Liver (tissue), 9 donors: ENCODE data around the gene CLPTM1L. TPM values are rescaled to one million over a fixed set of nuclear protein-coding genes. Genes with fewer than 3 reads are reported as not detected.
"Not testable (repeated sequence)": the region's sequence is repeated elsewhere in the genome, so short reads cannot be mapped to it uniquely, and the experiment has no call there.

Source experiments
- DNase-seq: peaks from one replicate; pipeline ENCODE4 v3.0.0-alpha.2; 2017; ENCODE audit warnings: low spot score
- H3K27ac ChIP-seq, 2 donors: one replicate each; pipeline ENCODE4 v1.7.0; 2013; ENCODE audit warnings: inconsistent platforms in 2 of 2, low read length in 2 of 2, control low read depth in 1 of 2, low read depth in 1 of 2, mild to moderate bottlenecking in 1 of 2
- H3K27me3 ChIP-seq, 4 donors: one replicate each; pipeline versions ENCODE4 v1.6.1 to v1.7.0; 2013; ENCODE audit warnings: low read length in 3 of 4, inconsistent platforms in 1 of 4, mild to moderate bottlenecking in 1 of 4, moderate library complexity in 1 of 4; ENCODE audit not compliant: control insufficient read depth in 4 of 4, insufficient read depth in 4 of 4
- H3K36me3 ChIP-seq, 4 donors: one replicate each; pipeline versions ENCODE4 v1.6.1 to v1.7.0; 2013; ENCODE audit warnings: low read length in 3 of 4, mild to moderate bottlenecking in 3 of 4, low read depth in 1 of 4, moderate library complexity in 1 of 4; ENCODE audit not compliant: control insufficient read depth in 4 of 4, insufficient read depth in 3 of 4
- H3K4me1 ChIP-seq, 4 donors: one replicate each; pipeline versions ENCODE4 v1.6.1 to v1.7.0; 2013; ENCODE audit warnings: low read length in 3 of 4, mild to moderate bottlenecking in 3 of 4, moderate library complexity in 1 of 4; ENCODE audit not compliant: control insufficient read depth in 4 of 4, insufficient read depth in 4 of 4
- H3K4me3 ChIP-seq, 3 donors: one replicate each; pipeline versions ENCODE4 v1.6.1 to v1.7.0; 2013; ENCODE audit warnings: low read length in 3 of 3, control low read depth in 1 of 3, low read depth in 1 of 3, mild to moderate bottlenecking in 1 of 3
- H3K9ac ChIP-seq, 2 donors: one replicate each; pipeline ENCODE4 v1.7.0; 2013; ENCODE audit warnings: low read length in 2 of 2, mild to moderate bottlenecking in 2 of 2, moderate library complexity in 2 of 2, control low read depth in 1 of 2, low read depth in 1 of 2
- H3K9me3 ChIP-seq, 4 donors: one replicate each; pipeline versions ENCODE4 v1.6.1 to v1.7.0; 2013; ENCODE audit warnings: low read length in 3 of 4; ENCODE audit not compliant: control insufficient read depth in 4 of 4
- CTCF ChIP-seq: fragments of 150-350 bp; IDR thresholded peaks from 2 replicates; pipeline ENCODE4 v1.5.1; 2017; ENCODE audit warnings: improper control_type of control experiment, low read depth, low read length; ENCODE audit not compliant: missing input control
- FOXA1 ChIP-seq: IDR thresholded peaks from 2 replicates; pipeline ENCODE4 v1.6.1; 2016; ENCODE audit warnings: antibody characterized with exemption
- FOXA2 ChIP-seq: IDR thresholded peaks from 2 replicates; pipeline ENCODE4 v1.6.1; 2016; ENCODE audit warnings: antibody characterized with exemption
- GABPA ChIP-seq, 2 donors: IDR thresholded peaks in 1 of 2; conservative IDR thresholded peaks in 1 of 2; 2 replicates each; pipeline ENCODE4 v1.6.1; 2016; ENCODE audit warnings: antibody characterized with exemption in 2 of 2, mild to moderate bottlenecking in 1 of 2, moderate library complexity in 1 of 2
- HNF4A ChIP-seq, 2 donors: conservative IDR thresholded peaks; 2 replicates each; pipeline ENCODE4 v1.6.1; 2016; ENCODE audit warnings: antibody characterized with exemption in 2 of 2, mild to moderate bottlenecking in 2 of 2
- NR2F2 ChIP-seq: IDR thresholded peaks from 2 replicates; pipeline ENCODE4 v1.6.1; 2016; ENCODE audit warnings: antibody characterized with exemption
- RAD21 ChIP-seq, 2 donors: IDR thresholded peaks; 2 replicates each; pipeline ENCODE4 v1.6.1; 2016; ENCODE audit warnings: antibody characterized with exemption in 2 of 2, mild to moderate bottlenecking in 2 of 2
- REST ChIP-seq: IDR thresholded peaks from 2 replicates; pipeline ENCODE4 v1.6.1; 2016; ENCODE audit warnings: antibody characterized with exemption, mild to moderate bottlenecking
- RXRA ChIP-seq, 2 donors: IDR thresholded peaks; 2 replicates each; pipeline ENCODE4 v1.6.1; 2017 to 2018; ENCODE audit warnings: antibody characterized with exemption in 2 of 2, mild to moderate bottlenecking in 1 of 2
- SP1 ChIP-seq: IDR thresholded peaks from 2 replicates; pipeline ENCODE4 v1.6.1; 2018; ENCODE audit warnings: antibody characterized with exemption, mild to moderate bottlenecking
- TAF1 ChIP-seq: conservative IDR thresholded peaks from 2 replicates; pipeline ENCODE4 v1.6.1; 2016; ENCODE audit warnings: antibody characterized with exemption, mild to moderate bottlenecking
- YY1 ChIP-seq: IDR thresholded peaks from 2 replicates; pipeline ENCODE4 v1.6.1; 2016; ENCODE audit warnings: antibody characterized with exemption, mild to moderate bottlenecking
- ZBTB33 ChIP-seq: IDR thresholded peaks from 2 replicates; pipeline ENCODE4 v1.6.1; 2016; ENCODE audit warnings: antibody characterized with exemption
- WGBS: extraction: QIAGEN DNeasy Blood & Tissue Kit; methylation state at CpG from one replicate; pipeline ENCODE4 v1.1.7; 2013; 5-methylcytosine and 5-hydroxymethylcytosine counted together
- polyA plus RNA-seq, 2 donors: library from polyadenylated mRNA; stranded (reverse) in 1 of 2; unstranded in 1 of 2; fragments of 200-250 nt in 1 of 2; fragments of >200 nt in 1 of 2; fragmentation: Nextera tagmentation in 1 of 2; extraction: Ambion mirVana in 1 of 2; gene quantifications; one replicate each; pipeline versions ENCODE4 v1.2.1 to v1.2.3, GENCODE V29; 2013 to 2015
- total RNA-seq, 2 donors: library from RNA; depleted of rRNA; stranded (reverse); fragments of >200 nt; gene quantifications; one replicate each; pipeline ENCODE4 v1.2.3, GENCODE V29; 2014
- donor health status: healthy.
- donor health status: healthy.
- donor health status: healthy.
- donor health status: healthy.
- donor health status: healthy.

CLPTM1L gene
- total and polyA plus RNA-seq, 4 donors: 69.2 to 255 (median 146) TPM

GRCh38 chr5:1333986-1334385, 10.9 kb downstream of the CLPTM1L start:
- TF ChIP-seq HNF4A (conservative IDR thresholded peaks at IDR 0.05): no peak
- no peaks in the 10 kb centered on the region for H3K9me3 ChIP-seq
- H3K27ac ChIP-seq: no peak overlapping the region
- peaks cover 21 to 56% (median 36%) of the 10 kb centered on the region in 4 donors for H3K36me3 ChIP-seq
- H3K9ac ChIP-seq: no peak overlapping the region
- no peak overlapping the region for H3K4me3 ChIP-seq
- H3K4me1 ChIP-seq: peaks cover 14 to 64% (median 51%) of the 10 kb centered on the region in 4 donors
- no peaks in the 10 kb centered on the region for H3K27me3 ChIP-seq
- WGBS: 93% methylated on average over 14 of the region's 14 CpGs
- DNase-seq: no peak

- H3K4me1 ChIP-seq: peaks cover 8 to 57% (median 45%) of the 10 kb centered on the region in 4 donors
- H3K27ac ChIP-seq, DNase-seq, H3K9ac ChIP-seq, H3K9me3 ChIP-seq, H3K4me3 ChIP-seq, H3K27me3 ChIP-seq: not testable (repeated sequence)
- H3K36me3 ChIP-seq: peaks cover 21 to 52% (median 33%) of the 10 kb centered on the region in 4 donors
- WGBS: 94% methylated on average over 5 of the region's 5 CpGs
Measured at GRCh38 chr5:1333286-1333685, 11.6 kb downstream of the CLPTM1L start.

GRCh38 chr5:1332461-1333001, 12.4 kb downstream of the CLPTM1L start:
- whole genome bisulfite sequencing: 87% methylated on average over 11 of the region's 11 CpGs
- peaks cover 5 to 50% (median 37%) of the 10 kb centered on the region in 4 donors for H3K4me1 ChIP-seq
- DNase-seq: no peak
- TF ChIP-seq SP1 (no peak), REST (no peak), RXRA (IDR thresholded peaks at IDR 0.05) (no peak)
- no peak overlapping the region for H3K9ac ChIP-seq
- H3K27ac ChIP-seq: no peak overlapping the region
- H3K9me3 ChIP-seq: no peaks in the 10 kb centered on the region
- H3K36me3 ChIP-seq: peaks cover 19 to 49% (median 31%) of the 10 kb centered on the region in 4 donors
- no peak overlapping the region for H3K4me3 ChIP-seq
- H3K27me3 ChIP-seq: no peaks in the 10 kb centered on the region

- 94% methylated on average over 11 of the region's 11 CpGs for WGBS
- Histone ChIP-seq H3K4me1 (peaks cover 5 to 44% (median 32%) of the 10 kb centered on the region in 4 donors), H3K9ac (no peak overlapping the region), H3K4me3 (no peak overlapping the region), H3K36me3 (peaks cover 19 to 46% (median 31%) of the 10 kb centered on the region in 4 donors), H3K9me3 (no peaks in the 10 kb centered on the region), H3K27ac (no peak overlapping the region), H3K27me3 (no peaks in the 10 kb centered on the region)
- TF ChIP-seq ZBTB33: no peak
- no peak for TF ChIP-seq HNF4A (conservative IDR thresholded peaks at IDR 0.05)
- no peak for TF ChIP-seq RAD21 (IDR thresholded peaks at IDR 0.05)
- no peak for TF ChIP-seq RXRA (IDR thresholded peaks at IDR 0.05)
- no peak for TF ChIP-seq TAF1
- TF ChIP-seq SP1: no peak
- no peak for TF ChIP-seq FOXA2
- TF ChIP-seq NR2F2: no peak
- TF ChIP-seq GABPA (IDR thresholded peaks at IDR 0.05 in 1 of 2, conservative IDR thresholded peaks at IDR 0.05 in 1 of 2): no peak
- no peak for TF ChIP-seq CTCF
- TF ChIP-seq YY1: no peak
- no peak for TF ChIP-seq FOXA1
- DNase-seq: no peak
Measured at GRCh38 chr5:1331861-1332405, 13.0 kb downstream of the CLPTM1L start.
